ENCODE results near the gene MAB21L1. TPM values are rescaled to one million over a fixed set of nuclear protein-coding genes. Genes with fewer than 3 reads are reported as not detected.
A peak's percentile ranks its signal among the peaks of the same experiment; 100 is the strongest.

Gene MAB21L1
- polyA plus RNA-seq, 1 experiment: 65.6 TPM

GRCh38 chr13:35473206-35473775, 3.2 kb downstream of the MAB21L1 start:
- CTCF ChIA-PET: interaction anchor here (0.7 to 1.5 kb wide), 2 partner anchors 249 to 320 kb away, joined by 3 to 7 read pairs; no protein-coding TSS in a partner anchor
- POLR2A ChIA-PET: interaction anchor here (0.6 to 0.7 kb wide), 3 partner anchors 23 to 291 kb away, joined by 3 to 5 read pairs (median 4); no protein-coding TSS in a partner anchor
- TF ChIP-seq CTCF (IDR thresholded peaks at IDR 0.05; ENCODE audit: insufficient read depth, low read depth, low read length): no peak

DNA sequence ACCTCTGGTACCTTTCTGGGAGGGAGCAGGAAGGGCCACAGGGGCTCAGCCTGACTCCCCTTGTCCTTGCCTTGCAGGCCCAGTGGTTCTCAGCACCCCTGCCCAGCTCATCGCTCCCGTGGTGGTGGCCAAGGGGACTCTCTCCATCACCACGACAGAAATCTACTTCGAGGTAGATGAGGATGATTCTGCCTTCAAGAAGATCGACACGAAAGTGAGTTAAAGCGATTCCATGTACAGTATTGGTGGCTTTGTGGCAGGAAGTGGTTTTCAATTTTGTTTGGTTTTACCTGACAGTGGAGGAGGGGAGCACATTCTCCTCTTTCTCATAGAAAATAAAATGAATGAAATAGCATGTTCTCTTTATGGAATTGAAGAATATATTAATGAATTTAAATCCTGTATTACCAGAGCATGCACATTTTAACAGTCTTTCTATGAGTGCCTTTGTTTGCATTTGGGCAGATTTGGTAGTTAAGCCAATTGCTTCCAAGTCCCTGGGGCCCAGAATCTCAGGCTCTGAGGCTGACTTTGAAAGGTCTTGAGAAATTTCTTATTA, 4.1 kb downstream of the MAB21L1 start:
- DNase-seq (ENCODE audit: low read depth): no peak
- CTCF ChIA-PET: interaction anchor here (1.7 kb wide), 1 partner anchor 26 kb away, joined by 4 read pairs; no protein-coding TSS in a partner anchor
- POLR2A ChIA-PET: interaction anchor here (0.6 to 0.7 kb wide), 2 partner anchors 242 to 292 kb away, joined by 3 to 4 read pairs; no protein-coding TSS in a partner anchor
- no peaks in the 10 kb centered on the region for H3K27me3 ChIP-seq (ENCODE audit: control insufficient read depth, insufficient read depth, low read length)
- no peak for TF ChIP-seq CTCF (IDR thresholded peaks at IDR 0.05; ENCODE audit: insufficient read depth, low read depth, low read length)
- H3K36me3 ChIP-seq (ENCODE audit: control insufficient read depth, insufficient read depth, low read length): peaks cover 2% of the 10 kb centered on the region; the same call in 1 of the 2 replicates
- peak overlapping the region; percentile 94 for H3K4me3 ChIP-seq (ENCODE audit: low read depth, low read length)

More at GRCh38 chr13:35473206-35473775, 3.2 kb downstream of the MAB21L1 start:
- Histone ChIP-seq H3K36me3 (ENCODE audit: control insufficient read depth, insufficient read depth, low read length) (peaks cover 2% of the 10 kb centered on the region; the same call in 1 of the 2 replicates), H3K27me3 (ENCODE audit: control insufficient read depth, insufficient read depth, low read length) (no peaks in the 10 kb centered on the region), H3K4me3 (ENCODE audit: low read depth, low read length) (peak overlapping the region; percentile 94)
- DNase-seq (ENCODE audit: low read depth): no peak

- TF ChIP-seq CTCF (IDR thresholded peaks at IDR 0.05; ENCODE audit: insufficient read depth, low read depth, low read length): no peak
- no peaks in the 10 kb centered on the region for H3K27me3 ChIP-seq (ENCODE audit: control insufficient read depth, insufficient read depth, low read length)
- peak overlapping the region; percentile 94 for H3K4me3 ChIP-seq (ENCODE audit: low read depth, low read length)
- H3K36me3 ChIP-seq (ENCODE audit: control insufficient read depth, insufficient read depth, low read length): peaks cover 2% of the 10 kb centered on the region; the same call in 1 of the 2 replicates
- DNase-seq (ENCODE audit: low read depth): no peak
- CTCF ChIA-PET: interaction anchor here (1.7 kb wide), 1 partner anchor 27 kb away, joined by 4 read pairs; no protein-coding TSS in a partner anchor
- POLR2A ChIA-PET: no interaction called here
These were observed 4.7 kb downstream of the MAB21L1 start for GRCh38 chr13:35471706-35472322.

DNA sequence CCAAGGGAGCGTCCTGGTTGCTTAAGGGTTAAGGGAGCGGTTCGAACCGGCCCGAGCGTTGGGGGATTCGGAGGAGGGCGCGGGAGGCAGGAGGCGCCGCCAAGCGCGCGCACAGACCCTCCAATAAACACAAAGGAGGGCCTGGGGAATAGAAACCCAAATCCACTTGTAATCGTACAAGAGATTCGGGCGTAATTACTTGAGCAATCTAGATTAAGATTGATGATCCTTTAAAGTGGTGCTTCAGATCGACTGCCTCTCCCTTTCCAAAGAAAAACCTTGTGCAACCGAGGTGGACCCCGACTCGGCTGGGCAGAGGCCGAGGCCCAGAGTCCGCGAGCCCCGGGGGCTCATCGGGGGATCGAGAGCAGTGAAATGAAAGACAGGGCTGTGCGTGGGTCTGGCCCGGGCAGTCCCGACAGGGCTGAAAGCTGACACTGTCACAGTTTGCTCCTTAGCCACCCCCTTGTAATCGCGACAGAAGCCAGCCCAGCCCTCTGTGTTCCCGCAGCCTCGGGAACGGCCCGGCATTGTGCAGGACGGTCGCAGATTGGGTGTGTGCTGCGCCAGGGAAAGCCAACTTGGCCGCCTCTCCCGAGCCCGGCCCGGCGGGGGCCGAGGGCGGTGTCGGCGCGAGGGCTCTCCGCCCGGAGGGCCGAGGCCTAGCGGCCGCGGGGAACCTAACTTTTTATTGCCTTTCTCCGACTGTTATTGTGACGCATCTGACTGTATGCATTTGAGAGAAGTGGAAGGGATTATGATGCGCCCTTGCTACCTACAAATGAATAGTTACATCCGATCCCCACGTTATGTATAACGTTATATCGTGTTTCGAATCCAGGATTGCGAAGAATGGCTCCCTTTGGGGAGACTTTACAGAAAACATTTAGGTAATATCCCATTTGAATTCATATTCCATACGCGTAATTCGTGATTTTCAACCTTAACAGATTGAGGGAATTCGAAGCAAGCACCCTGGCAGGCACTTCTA, 5.5 kb downstream of the MAB21L1 start:
- DNase-seq (ENCODE audit: low read depth): no peak
- ChIA-PET POLR2A (no interaction called here), CTCF (interaction anchor here (1.7 kb wide), 1 partner anchor 28 kb away, joined by 4 read pairs; no protein-coding TSS in a partner anchor)
- peak overlapping the region; percentile 94 for H3K4me3 ChIP-seq (ENCODE audit: low read depth, low read length)
- H3K36me3 ChIP-seq (ENCODE audit: control insufficient read depth, insufficient read depth, low read length): peaks cover 2% of the 10 kb centered on the region; the same call in 1 of the 2 replicates
- TF ChIP-seq CTCF (IDR thresholded peaks at IDR 0.05; ENCODE audit: insufficient read depth, low read depth, low read length): no peak
- H3K27me3 ChIP-seq (ENCODE audit: control insufficient read depth, insufficient read depth, low read length): no peaks in the 10 kb centered on the region

All from BJ (cell line).